Transverse colon (tissue), 4 donors: ENCODE results near the gene TRANK1.

Experiments used
- EP300 ChIP-seq: sonication (generic); formaldehyde crosslinking; IDR thresholded peaks from one replicate; pipeline ENCODE4 v1.6.1; 2017; ENCODE audit warnings: antibody characterized with exemption, low read depth
- POLR2A ChIP-seq: fragments of 450-650 bp; IDR thresholded peaks from one replicate; pipeline ENCODE4 v1.6.1; 2016; ENCODE audit warnings: antibody characterized with exemption, mild to moderate bottlenecking, moderate library complexity
- POLR2AphosphoS5 ChIP-seq, 3 donors: sonication (generic); formaldehyde crosslinking; IDR thresholded peaks; one replicate each; pipeline ENCODE4 v1.6.1; 2016; ENCODE audit warnings: antibody characterized with exemption in 3 of 3
- TF ChIP-seq, protein P1 (sequence below), 5 experiments: fragments of 200-600 bp in 3 of 5; fragments of 450-650 bp in 2 of 5; sonication (generic) in 3 of 5; IDR thresholded peaks; 1 replicate in 2 of 5; 2 replicates in 3 of 5; pipeline ENCODE4 v1.5.1; 2016 to 2017; ENCODE audit warnings: antibody characterized with exemption in 5 of 5, inconsistent platforms in 3 of 5, mild to moderate bottlenecking in 2 of 5, moderate library complexity in 1 of 5

DNA sequence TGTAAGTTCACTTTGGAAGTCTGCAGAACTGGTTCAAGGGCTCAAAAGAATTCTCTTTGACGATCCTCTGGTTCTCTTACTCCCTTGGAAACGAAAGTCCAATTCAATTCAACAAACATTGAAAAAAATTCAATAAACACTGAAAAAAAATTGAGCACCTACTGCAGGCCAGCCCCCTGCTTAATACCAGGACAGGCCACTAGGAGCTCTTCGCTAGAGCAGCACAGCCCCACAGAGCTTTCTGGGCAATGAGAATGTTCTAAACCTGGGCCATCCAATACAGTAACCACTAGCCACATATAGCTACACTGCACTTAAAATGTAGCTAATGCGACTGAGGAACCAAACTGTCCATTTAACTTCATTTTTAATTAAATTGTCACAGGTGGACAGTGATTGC is 130.1 kb downstream of the TRANK1 start:
- TF ChIP-seq, protein P1, sequence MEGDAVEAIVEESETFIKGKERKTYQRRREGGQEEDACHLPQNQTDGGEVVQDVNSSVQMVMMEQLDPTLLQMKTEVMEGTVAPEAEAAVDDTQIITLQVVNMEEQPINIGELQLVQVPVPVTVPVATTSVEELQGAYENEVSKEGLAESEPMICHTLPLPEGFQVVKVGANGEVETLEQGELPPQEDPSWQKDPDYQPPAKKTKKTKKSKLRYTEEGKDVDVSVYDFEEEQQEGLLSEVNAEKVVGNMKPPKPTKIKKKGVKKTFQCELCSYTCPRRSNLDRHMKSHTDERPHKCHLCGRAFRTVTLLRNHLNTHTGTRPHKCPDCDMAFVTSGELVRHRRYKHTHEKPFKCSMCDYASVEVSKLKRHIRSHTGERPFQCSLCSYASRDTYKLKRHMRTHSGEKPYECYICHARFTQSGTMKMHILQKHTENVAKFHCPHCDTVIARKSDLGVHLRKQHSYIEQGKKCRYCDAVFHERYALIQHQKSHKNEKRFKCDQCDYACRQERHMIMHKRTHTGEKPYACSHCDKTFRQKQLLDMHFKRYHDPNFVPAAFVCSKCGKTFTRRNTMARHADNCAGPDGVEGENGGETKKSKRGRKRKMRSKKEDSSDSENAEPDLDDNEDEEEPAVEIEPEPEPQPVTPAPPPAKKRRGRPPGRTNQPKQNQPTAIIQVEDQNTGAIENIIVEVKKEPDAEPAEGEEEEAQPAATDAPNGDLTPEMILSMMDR (IDR thresholded peaks at IDR 0.05) = no peak
- TF ChIP-seq POLR2AphosphoS5 (IDR thresholded peaks at IDR 0.05) (no peak), EP300 (no peak), POLR2A (no peak)
